Measurements from ENCODE around the gene HOMER2.

HOMER2 gene

DNA sequence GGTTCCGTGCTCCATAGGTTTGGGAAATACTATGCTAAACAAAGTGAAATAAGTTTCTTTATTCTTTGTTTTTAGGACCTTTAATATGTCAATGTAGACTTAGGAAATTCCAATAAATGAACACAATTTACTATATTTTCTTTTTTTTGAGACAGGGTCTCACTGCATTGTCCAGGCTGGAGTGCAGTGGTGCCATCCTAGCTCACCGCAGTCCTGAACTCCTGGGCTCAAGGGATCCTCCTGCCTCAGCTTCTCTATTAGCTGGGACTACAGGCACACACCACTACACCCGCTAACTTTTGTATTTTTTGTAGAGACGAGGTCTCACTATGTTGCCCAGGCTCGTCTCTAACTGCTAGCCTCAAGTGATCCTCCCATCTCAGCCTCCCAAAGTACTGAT is 12.4 kb upstream of the HOMER2 start (continued):
- TF ChIP-seq, protein P1, sequence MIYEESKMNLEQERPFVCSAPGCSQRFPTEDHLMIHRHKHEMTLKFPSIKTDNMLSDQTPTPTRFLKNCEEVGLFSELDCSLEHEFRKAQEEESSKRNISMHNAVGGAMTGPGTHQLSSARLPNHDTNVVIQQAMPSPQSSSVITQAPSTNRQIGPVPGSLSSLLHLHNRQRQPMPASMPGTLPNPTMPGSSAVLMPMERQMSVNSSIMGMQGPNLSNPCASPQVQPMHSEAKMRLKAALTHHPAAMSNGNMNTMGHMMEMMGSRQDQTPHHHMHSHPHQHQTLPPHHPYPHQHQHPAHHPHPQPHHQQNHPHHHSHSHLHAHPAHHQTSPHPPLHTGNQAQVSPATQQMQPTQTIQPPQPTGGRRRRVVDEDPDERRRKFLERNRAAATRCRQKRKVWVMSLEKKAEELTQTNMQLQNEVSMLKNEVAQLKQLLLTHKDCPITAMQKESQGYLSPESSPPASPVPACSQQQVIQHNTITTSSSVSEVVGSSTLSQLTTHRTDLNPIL (CRISPR knock-in tag; IDR thresholded peaks at IDR 0.05; ENCODE audit: low read depth) = no peak
- TF ChIP-seq ZNF70 (CRISPR knock-in tag; IDR thresholded peaks at IDR 0.05) = no peak
- no peak for TF ChIP-seq ESRRG (CRISPR knock-in tag; IDR thresholded peaks at IDR 0.05)
- TF ChIP-seq SNAI2 (CRISPR knock-in tag; IDR thresholded peaks at IDR 0.05) = no peak
- no peak for TF ChIP-seq TOX (CRISPR knock-in tag; IDR thresholded peaks at IDR 0.05; ENCODE audit: borderline replicate concordance)
- no peak for TF ChIP-seq ARNTL (CRISPR knock-in tag; IDR thresholded peaks at IDR 0.05; ENCODE audit: borderline replicate concordance, low read depth)

DNA sequence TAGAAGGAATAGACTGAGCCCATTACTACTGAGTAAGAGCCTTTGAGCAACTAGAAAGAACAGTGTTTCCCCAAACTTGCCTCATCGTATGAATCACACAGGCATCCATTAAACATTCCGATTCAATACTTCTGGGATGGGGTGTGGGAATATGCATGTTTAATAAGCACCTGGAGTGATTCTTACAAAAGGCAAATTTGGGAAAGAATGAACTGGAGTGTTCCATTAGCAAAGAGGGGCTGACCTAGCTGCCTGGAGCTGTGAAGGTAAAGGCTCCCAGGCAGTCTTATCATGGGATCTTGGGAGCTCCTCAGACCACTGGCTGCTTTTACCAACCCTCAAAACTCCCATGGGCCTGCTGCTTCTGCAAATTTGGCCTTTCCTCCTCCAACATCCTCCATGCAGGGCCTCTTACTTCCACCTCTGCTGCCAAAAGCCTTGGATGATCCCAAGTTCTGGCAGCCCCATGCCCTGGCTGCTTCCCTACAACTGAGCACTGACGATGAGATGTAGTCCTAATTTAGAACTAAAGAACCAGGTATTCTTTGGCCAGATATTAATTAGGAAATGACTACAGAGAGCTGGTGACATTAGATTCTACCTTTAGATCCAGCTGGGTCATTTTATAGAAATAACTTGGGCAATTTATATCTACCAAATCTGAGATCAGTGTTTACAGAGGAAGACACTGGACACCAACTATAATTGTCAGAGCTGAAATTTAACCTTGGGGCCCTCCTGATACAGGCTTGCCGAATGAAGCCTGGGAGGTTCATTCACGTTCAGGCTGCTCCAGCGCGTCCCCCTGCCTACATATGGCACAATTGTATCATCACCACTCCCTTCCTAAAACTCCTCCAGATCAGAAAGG is 11.2 kb upstream of the HOMER2 start:
- TF ChIP-seq ZC3H10 (CRISPR knock-in tag; IDR thresholded peaks at IDR 0.05) (no peak), ZNF70 (CRISPR knock-in tag; IDR thresholded peaks at IDR 0.05) (no peak), ARNTL (CRISPR knock-in tag; IDR thresholded peaks at IDR 0.05; ENCODE audit: borderline replicate concordance, low read depth) (no peak), PPARA (CRISPR knock-in tag; IDR thresholded peaks at IDR 0.05; ENCODE audit: borderline replicate concordance) (no peak), TOX (CRISPR knock-in tag; IDR thresholded peaks at IDR 0.05; ENCODE audit: borderline replicate concordance) (no peak)
- TF ChIP-seq, protein P1 (CRISPR knock-in tag; IDR thresholded peaks at IDR 0.05; ENCODE audit: low read depth) = no peak
- no peak for ATAC-seq

DNA sequence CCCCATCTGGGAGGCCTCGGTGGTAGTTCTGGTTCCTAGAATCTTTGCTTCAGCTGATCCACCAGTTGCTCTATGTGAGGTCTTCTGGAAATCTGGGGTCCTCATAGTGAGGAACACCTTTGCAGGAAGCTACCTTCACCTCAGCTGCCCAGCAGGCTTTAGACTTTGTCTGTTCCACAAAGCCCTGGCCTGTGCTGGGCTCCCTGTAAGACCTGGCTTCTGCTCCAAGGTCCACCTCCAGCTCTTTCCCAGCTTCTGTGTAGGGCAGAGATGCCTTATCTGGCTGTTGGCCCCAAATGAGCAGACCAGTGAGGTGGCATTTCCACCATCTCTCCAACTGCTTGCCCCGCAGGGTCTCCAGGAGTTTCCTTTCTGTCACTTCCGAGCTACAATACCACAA is 8.2 kb upstream of the HOMER2 start:
- no peak for TF ChIP-seq PPARA (CRISPR knock-in tag; IDR thresholded peaks at IDR 0.05; ENCODE audit: borderline replicate concordance)
- no peak for TF ChIP-seq ZFP30 (CRISPR knock-in tag; IDR thresholded peaks at IDR 0.05)
- no peak for TF ChIP-seq CSDC2 (CRISPR knock-in tag; IDR thresholded peaks at IDR 0.05)
- TF ChIP-seq ZNF8 (CRISPR knock-in tag; IDR thresholded peaks at IDR 0.05) = no peak
- no peak for TF ChIP-seq ESRRG (CRISPR knock-in tag; IDR thresholded peaks at IDR 0.05)
- TF ChIP-seq ZFP3 (CRISPR knock-in tag; IDR thresholded peaks at IDR 0.05) = no peak
- TF ChIP-seq TCF4 (CRISPR knock-in tag; IDR thresholded peaks at IDR 0.05; ENCODE audit: borderline replicate concordance) = no peak
- no peak for TF ChIP-seq OSR1 (CRISPR knock-in tag; IDR thresholded peaks at IDR 0.05)
- no peak for TF ChIP-seq ZC3H10 (CRISPR knock-in tag; IDR thresholded peaks at IDR 0.05)
- no peak for TF ChIP-seq RARB (CRISPR knock-in tag; IDR thresholded peaks at IDR 0.05)
- TF ChIP-seq, protein P2, sequence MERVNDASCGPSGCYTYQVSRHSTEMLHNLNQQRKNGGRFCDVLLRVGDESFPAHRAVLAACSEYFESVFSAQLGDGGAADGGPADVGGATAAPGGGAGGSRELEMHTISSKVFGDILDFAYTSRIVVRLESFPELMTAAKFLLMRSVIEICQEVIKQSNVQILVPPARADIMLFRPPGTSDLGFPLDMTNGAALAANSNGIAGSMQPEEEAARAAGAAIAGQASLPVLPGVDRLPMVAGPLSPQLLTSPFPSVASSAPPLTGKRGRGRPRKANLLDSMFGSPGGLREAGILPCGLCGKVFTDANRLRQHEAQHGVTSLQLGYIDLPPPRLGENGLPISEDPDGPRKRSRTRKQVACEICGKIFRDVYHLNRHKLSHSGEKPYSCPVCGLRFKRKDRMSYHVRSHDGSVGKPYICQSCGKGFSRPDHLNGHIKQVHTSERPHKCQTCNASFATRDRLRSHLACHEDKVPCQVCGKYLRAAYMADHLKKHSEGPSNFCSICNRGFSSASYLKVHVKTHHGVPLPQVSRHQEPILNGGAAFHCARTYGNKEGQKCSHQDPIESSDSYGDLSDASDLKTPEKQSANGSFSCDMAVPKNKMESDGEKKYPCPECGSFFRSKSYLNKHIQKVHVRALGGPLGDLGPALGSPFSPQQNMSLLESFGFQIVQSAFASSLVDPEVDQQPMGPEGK (CRISPR knock-in tag; IDR thresholded peaks at IDR 0.05; ENCODE audit: borderline replicate concordance) = no peak
- TF ChIP-seq, protein P1 (CRISPR knock-in tag; IDR thresholded peaks at IDR 0.05; ENCODE audit: low read depth) = no peak
- TF ChIP-seq BACH2 (CRISPR knock-in tag; IDR thresholded peaks at IDR 0.05; ENCODE audit: borderline replicate concordance) = no peak
- no peak for TF ChIP-seq ZNF565 (CRISPR knock-in tag; conservative IDR thresholded peaks at IDR 0.05; ENCODE audit: low read depth)
- TF ChIP-seq ZNF70 (CRISPR knock-in tag; IDR thresholded peaks at IDR 0.05) = no peak
- no peak for TF ChIP-seq TOX (CRISPR knock-in tag; IDR thresholded peaks at IDR 0.05; ENCODE audit: borderline replicate concordance)
- TF ChIP-seq, protein P3, sequence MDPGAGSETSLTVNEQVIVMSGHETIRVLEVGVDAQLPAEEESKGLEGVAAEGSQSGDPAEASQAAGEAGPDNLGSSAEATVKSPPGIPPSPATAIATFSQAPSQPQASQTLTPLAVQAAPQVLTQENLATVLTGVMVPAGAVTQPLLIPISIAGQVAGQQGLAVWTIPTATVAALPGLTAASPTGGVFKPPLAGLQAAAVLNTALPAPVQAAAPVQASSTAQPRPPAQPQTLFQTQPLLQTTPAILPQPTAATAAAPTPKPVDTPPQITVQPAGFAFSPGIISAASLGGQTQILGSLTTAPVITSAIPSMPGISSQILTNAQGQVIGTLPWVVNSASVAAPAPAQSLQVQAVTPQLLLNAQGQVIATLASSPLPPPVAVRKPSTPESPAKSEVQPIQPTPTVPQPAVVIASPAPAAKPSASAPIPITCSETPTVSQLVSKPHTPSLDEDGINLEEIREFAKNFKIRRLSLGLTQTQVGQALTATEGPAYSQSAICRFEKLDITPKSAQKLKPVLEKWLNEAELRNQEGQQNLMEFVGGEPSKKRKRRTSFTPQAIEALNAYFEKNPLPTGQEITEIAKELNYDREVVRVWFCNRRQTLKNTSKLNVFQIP (CRISPR knock-in tag; IDR thresholded peaks at IDR 0.05; ENCODE audit: borderline replicate concordance, low read depth) = no peak
- TF ChIP-seq SNAI2 (CRISPR knock-in tag; IDR thresholded peaks at IDR 0.05) = no peak
- TF ChIP-seq ARNTL (CRISPR knock-in tag; IDR thresholded peaks at IDR 0.05; ENCODE audit: borderline replicate concordance, low read depth) = no peak
- ATAC-seq = no peak

Data from SK-N-SH treated with all-trans-retinoic acid at 6 μM for 48 hours (cell line).